Stimulated activated CD8-positive, alpha-beta memory T cell treated with anti-CD3 and anti-CD28 coated beads, Interleukin-12 subunit alpha, Interleukin-12 subunit beta, amount 100 ng/mL, for 1 hour (primary cell): Measurements from ENCODE around the gene EI24.

Source experiments
- DNase-seq: peaks from one replicate; pipeline ENCODE4 v3.0.0-alpha.2; 2020; ENCODE audit warnings: low read depth

EI24 gene

GRCh38 chr11:125627236-125627910 lies 58.1 kb downstream of the EI24 start:
- no peak for DNase-seq
